Fibroblast of lung (primary cell): ENCODE results near the gene MAP3K2. TPM values are rescaled to one million over a fixed set of nuclear protein-coding genes. Genes with fewer than 3 reads are reported as not detected.
"Not testable (repeated sequence)": the region's sequence is repeated elsewhere in the genome, so short reads cannot be mapped to it uniquely, and the experiment has no call there.

Experiments used
- DNase-seq, 2 donors: peaks; one replicate each; pipeline versions ENCODE4 v3.0.0 to v3.0.0-alpha.2; 2010; ENCODE audit warnings: low read depth in 2 of 2
- H2AFZ ChIP-seq: 2 replicates; pipeline ENCODE4 v1.5.1; 2012; ENCODE audit warnings: low read length, control low read depth, inconsistent platforms
- H3K27ac ChIP-seq: 2 replicates; pipeline ENCODE4 v1.5.1; 2011; ENCODE audit warnings: low read length, control low read depth; ENCODE audit not compliant: insufficient read depth
- H3K27me3 ChIP-seq: 2 replicates; pipeline ENCODE4 v1.5.1; 2011; ENCODE audit warnings: mild to moderate bottlenecking, low read length; ENCODE audit not compliant: control insufficient read depth, insufficient read depth
- H3K36me3 ChIP-seq: 2 replicates; pipeline ENCODE4 v1.5.1; 2011; ENCODE audit warnings: low read length; ENCODE audit not compliant: control insufficient read depth, insufficient read depth
- H3K4me1 ChIP-seq: 2 replicates; pipeline ENCODE4 v1.5.1; 2011; ENCODE audit warnings: low read length; ENCODE audit not compliant: control insufficient read depth, insufficient read depth; ENCODE audit errors: extremely low read depth
- H3K4me2 ChIP-seq: 2 replicates; pipeline ENCODE4 v1.5.1; 2011; ENCODE audit warnings: low read length, control low read depth; ENCODE audit not compliant: insufficient read depth; ENCODE audit errors: extremely low read depth
- H3K4me3 ChIP-seq, 4 experiments: fragments of 200-600 bp in 1 of 4; sonication (generic) in 1 of 4; replicated peaks in 1 of 4; 2 replicates each; pipeline ENCODE4 v1.5.1; 2011 to 2016; ENCODE audit warnings: low read length in 4 of 4, low read depth in 3 of 4, mild to moderate bottlenecking in 3 of 4, control low read depth in 2 of 4, inconsistent platforms in 1 of 4, mixed read lengths in 1 of 4; ENCODE audit not compliant: insufficient read depth in 1 of 4; ENCODE audit errors: control extremely low read depth in 1 of 4
- H3K79me2 ChIP-seq: 2 replicates; pipeline ENCODE4 v1.5.1; 2012; ENCODE audit warnings: mild to moderate bottlenecking, low read length, inconsistent platforms; ENCODE audit not compliant: control insufficient read depth, insufficient read depth
- H3K9ac ChIP-seq: 2 replicates; pipeline ENCODE4 v1.5.1; 2011; ENCODE audit warnings: mild to moderate bottlenecking, low read length, control low read depth; ENCODE audit not compliant: insufficient read depth
- H3K9me3 ChIP-seq: 2 replicates; pipeline ENCODE4 v1.5.1; 2012; ENCODE audit warnings: low read depth, low read length; ENCODE audit not compliant: control insufficient read depth, insufficient read depth
- H4K20me1 ChIP-seq: 2 replicates; pipeline ENCODE4 v1.5.1; 2011; ENCODE audit warnings: low read length; ENCODE audit not compliant: control insufficient read depth, insufficient read depth; ENCODE audit errors: extremely low read depth
- EZH2 ChIP-seq: IDR thresholded peaks from 2 replicates; pipeline ENCODE4 v1.5.1; 2012; ENCODE audit warnings: low read length, control low read depth, mild to moderate bottlenecking; ENCODE audit errors: missing control alignments
- polyA plus RNA-seq, 2 donors: library from polyadenylated mRNA; depleted of rRNA in 1 of 2; stranded (reverse) in 1 of 2; unstranded in 1 of 2; fragments of >200 nt; gene quantifications; 2 replicates each; pipeline ENCODE4 v1.2.1, GENCODE V29; 2011 to 2012; ENCODE audit warnings: missing spikeins in 1 of 2
- total RNA-seq: library from RNA; depleted of rRNA; stranded (reverse); fragments of >200 nt; gene quantifications from 2 replicates; pipeline ENCODE4 v1.2.1, GENCODE V29; 2014
- TF ChIP-seq, protein P1 (sequence below), 2 donors: IDR thresholded peaks in 1 of 2; conservative IDR thresholded peaks in 1 of 2; 1 replicate in 1 of 2; 2 replicates in 1 of 2; pipeline ENCODE4 v1.5.1; 2011 to 2012; ENCODE audit warnings: low read length in 2 of 2, control low read depth in 1 of 2, inconsistent platforms in 1 of 2, low read depth in 1 of 2, mild to moderate bottlenecking in 1 of 2

MAP3K2 gene
- total and polyA plus RNA-seq, 2 donors (not counting 1 experiment from before 2014, with no cell fraction given): 15.6 to 30.1 TPM

DNA sequence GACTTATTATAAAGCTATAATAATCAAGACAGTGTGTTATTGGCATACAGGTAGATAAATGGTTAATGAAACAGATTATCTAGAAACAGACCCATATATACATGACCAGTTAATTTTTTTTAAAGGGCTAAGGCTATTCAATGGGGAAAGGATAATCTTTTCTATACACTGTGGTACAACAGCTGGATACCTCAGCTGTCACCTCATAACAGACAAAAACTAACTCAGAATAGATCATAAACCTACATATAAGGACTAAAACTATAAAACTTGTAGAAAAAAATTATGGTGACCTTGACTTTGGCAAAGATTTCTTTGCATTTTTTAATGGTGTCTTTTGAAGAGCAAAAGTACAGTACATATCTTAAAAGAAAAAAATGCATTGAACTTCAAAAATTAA, 30.2 kb downstream of the MAP3K2 start:
- H2AFZ ChIP-seq: no peak overlapping the region
- DNase-seq: no peak
- H3K4me1 ChIP-seq: no peaks in the 10 kb centered on the region
- H3K4me3 ChIP-seq: no peak overlapping the region
- TF ChIP-seq EZH2: no peak
- TF ChIP-seq, protein P1, sequence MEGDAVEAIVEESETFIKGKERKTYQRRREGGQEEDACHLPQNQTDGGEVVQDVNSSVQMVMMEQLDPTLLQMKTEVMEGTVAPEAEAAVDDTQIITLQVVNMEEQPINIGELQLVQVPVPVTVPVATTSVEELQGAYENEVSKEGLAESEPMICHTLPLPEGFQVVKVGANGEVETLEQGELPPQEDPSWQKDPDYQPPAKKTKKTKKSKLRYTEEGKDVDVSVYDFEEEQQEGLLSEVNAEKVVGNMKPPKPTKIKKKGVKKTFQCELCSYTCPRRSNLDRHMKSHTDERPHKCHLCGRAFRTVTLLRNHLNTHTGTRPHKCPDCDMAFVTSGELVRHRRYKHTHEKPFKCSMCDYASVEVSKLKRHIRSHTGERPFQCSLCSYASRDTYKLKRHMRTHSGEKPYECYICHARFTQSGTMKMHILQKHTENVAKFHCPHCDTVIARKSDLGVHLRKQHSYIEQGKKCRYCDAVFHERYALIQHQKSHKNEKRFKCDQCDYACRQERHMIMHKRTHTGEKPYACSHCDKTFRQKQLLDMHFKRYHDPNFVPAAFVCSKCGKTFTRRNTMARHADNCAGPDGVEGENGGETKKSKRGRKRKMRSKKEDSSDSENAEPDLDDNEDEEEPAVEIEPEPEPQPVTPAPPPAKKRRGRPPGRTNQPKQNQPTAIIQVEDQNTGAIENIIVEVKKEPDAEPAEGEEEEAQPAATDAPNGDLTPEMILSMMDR (conservative IDR thresholded peaks at IDR 0.05 in 1 of 2, IDR thresholded peaks at IDR 0.05 in 1 of 2; ENCODE audit: low read depth in 1 of 2, low read length in 2 of 2): no peak
- H3K4me2 ChIP-seq: no peak overlapping the region
- H4K20me1 ChIP-seq: peaks cover 4% of the 10 kb centered on the region
- H3K27me3 ChIP-seq: no peaks in the 10 kb centered on the region
- no peaks in the 10 kb centered on the region for H3K36me3 ChIP-seq
- H3K9ac ChIP-seq: no peak overlapping the region
- H3K9me3 ChIP-seq: no peaks in the 10 kb centered on the region
- H3K79me2 ChIP-seq: peaks cover 16% of the 10 kb centered on the region
- H3K27ac ChIP-seq: no peak overlapping the region

GRCh38 chr2:127356531-127356930, 31.2 kb downstream of the MAP3K2 start:
- Histone ChIP-seq H3K4me3 (no peak overlapping the region), H3K27me3 (no peaks in the 10 kb centered on the region), H2AFZ (no peak overlapping the region), H3K79me2 (peaks cover 15% of the 10 kb centered on the region), H3K9me3 (no peaks in the 10 kb centered on the region), H3K36me3 (no peaks in the 10 kb centered on the region), H3K9ac (no peak overlapping the region), H3K4me1 (no peaks in the 10 kb centered on the region), H3K27ac (no peak overlapping the region), H4K20me1 (peaks cover 2% of the 10 kb centered on the region), H3K4me2 (no peak overlapping the region)
- TF ChIP-seq, protein P1 (conservative IDR thresholded peaks at IDR 0.05 in 1 of 2, IDR thresholded peaks at IDR 0.05 in 1 of 2; ENCODE audit: low read depth in 1 of 2, low read length in 2 of 2): no peak
- TF ChIP-seq EZH2: no peak
- DNase-seq: no peak

- Histone ChIP-seq H4K20me1 (peaks cover 2% of the 10 kb centered on the region), H3K27ac (no peak overlapping the region), H3K4me3 (no peak overlapping the region), H3K36me3 (no peaks in the 10 kb centered on the region), H3K79me2 (peaks cover 11% of the 10 kb centered on the region), H2AFZ (no peak overlapping the region), H3K9ac (no peak overlapping the region), H3K4me2 (no peak overlapping the region), H3K27me3 (no peaks in the 10 kb centered on the region), H3K9me3 (no peaks in the 10 kb centered on the region), H3K4me1 (no peaks in the 10 kb centered on the region)
- TF ChIP-seq, protein P1 (conservative IDR thresholded peaks at IDR 0.05 in 1 of 2, IDR thresholded peaks at IDR 0.05 in 1 of 2; ENCODE audit: low read depth in 1 of 2, low read length in 2 of 2): peak; percentile 33 to 60
- no peak for TF ChIP-seq EZH2
- peak in 1 of 2 donors; percentile 21 for DNase-seq
These were observed 32.3 kb downstream of the MAP3K2 start for GRCh38 chr2:127355407-127356008.

GRCh38 chr2:127353873-127354676, 33.7 kb downstream of the MAP3K2 start:
- not testable (repeated sequence) for H3K27me3 ChIP-seq, H3K4me2 ChIP-seq, DNase-seq, H3K9ac ChIP-seq, H3K27ac ChIP-seq, H4K20me1 ChIP-seq, H3K4me3 ChIP-seq, H3K9me3 ChIP-seq, H2AFZ ChIP-seq, H3K36me3 ChIP-seq, H3K79me2 ChIP-seq, H3K4me1 ChIP-seq
